ENCODE data around the gene NCOA1.

The NCOA1 gene

DNA sequence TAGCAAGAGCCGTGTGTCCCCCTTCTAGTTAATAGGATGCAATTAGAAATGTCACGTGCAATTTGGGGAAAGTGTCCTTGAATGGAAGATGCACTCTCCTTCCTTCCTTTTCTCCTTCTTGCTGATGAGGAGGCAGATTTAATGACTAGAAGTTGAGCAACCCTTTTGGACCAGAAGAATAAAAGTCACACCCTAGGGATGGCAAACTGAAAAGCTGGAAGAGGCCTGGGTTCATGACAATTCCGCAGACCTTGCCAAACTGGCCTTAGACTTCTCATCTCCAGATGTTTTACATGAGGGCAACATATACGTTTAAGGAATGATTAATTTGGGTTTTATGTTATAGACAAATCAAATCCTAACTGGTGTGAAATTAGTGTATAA is 38.6 kb upstream of the NCOA1 start:
- Histone ChIP-seq H3K4me2 (ENCODE audit: insufficient read depth, low read length, poor library complexity, severe bottlenecking) (no peak overlapping the region), H2BK5ac (ENCODE audit: low read length) (no peak overlapping the region), H4K91ac (ENCODE audit: low read depth, low read length, poor library complexity) (no peak overlapping the region), H2AFZ (ENCODE audit: low read length) (no peak overlapping the region), H2AK5ac (ENCODE audit: low read depth, low read length) (no peak overlapping the region), H3K4me1 (ENCODE audit: control insufficient read depth in 2 of 2, insufficient read depth in 1 of 2, low read depth in 1 of 2, low read length in 2 of 2) (peaks cover 0 to 3% of the 10 kb centered on the region in 2 donors), H3K36me3 (replicated peaks in 1 of 2; ENCODE audit: control insufficient read depth in 2 of 2, insufficient read depth in 2 of 2, low read length in 2 of 2) (no peaks in the 10 kb centered on the region), H3K4me3 (ENCODE audit: low read length in 2 of 2) (no peak overlapping the region), H3K9ac (ENCODE audit: low read depth, low read length, poor library complexity) (no peak overlapping the region), H3K23ac (ENCODE audit: low read depth, low read length, poor library complexity) (no peak overlapping the region), H3K4ac (ENCODE audit: low read length) (no peak overlapping the region), H3K14ac (ENCODE audit: low read length) (no peak overlapping the region), H4K8ac (ENCODE audit: low read depth, low read length) (no peak overlapping the region), H3K79me1 (ENCODE audit: low read depth, low read length) (no peaks in the 10 kb centered on the region), H2BK12ac (ENCODE audit: low read length) (no peak overlapping the region), H3K27ac (replicated peaks; ENCODE audit: low read length) (no peak overlapping the region), H3K18ac (ENCODE audit: low read length) (no peak overlapping the region), H2BK15ac (ENCODE audit: low read length) (no peak overlapping the region), H2BK120ac (ENCODE audit: low read depth, low read length) (no peak overlapping the region), H3K27me3 (ENCODE audit: control insufficient read depth in 3 of 3, insufficient read depth in 3 of 3, low read depth in 1 of 3, low read length in 3 of 3) (peaks cover 0 to 5% (median 2%) of the 10 kb centered on the region in 3 experiments), H3K9me3 (replicated peaks in 1 of 2; ENCODE audit: control insufficient read depth in 2 of 2, insufficient read depth in 1 of 2, low read depth in 1 of 2, low read length in 2 of 2) (peaks cover 4 to 15% of the 10 kb centered on the region in 2 donors)
- no CpG with 5 or more reads among the region's 4 CpGs for WGBS, 2 donors (ENCODE audit: extremely low coverage in 2 of 2, insufficient read length in 2 of 2, insufficient replicate concordance in 1 of 2)
- DNase-seq (ENCODE audit: low spot score), result no peak

DNA sequence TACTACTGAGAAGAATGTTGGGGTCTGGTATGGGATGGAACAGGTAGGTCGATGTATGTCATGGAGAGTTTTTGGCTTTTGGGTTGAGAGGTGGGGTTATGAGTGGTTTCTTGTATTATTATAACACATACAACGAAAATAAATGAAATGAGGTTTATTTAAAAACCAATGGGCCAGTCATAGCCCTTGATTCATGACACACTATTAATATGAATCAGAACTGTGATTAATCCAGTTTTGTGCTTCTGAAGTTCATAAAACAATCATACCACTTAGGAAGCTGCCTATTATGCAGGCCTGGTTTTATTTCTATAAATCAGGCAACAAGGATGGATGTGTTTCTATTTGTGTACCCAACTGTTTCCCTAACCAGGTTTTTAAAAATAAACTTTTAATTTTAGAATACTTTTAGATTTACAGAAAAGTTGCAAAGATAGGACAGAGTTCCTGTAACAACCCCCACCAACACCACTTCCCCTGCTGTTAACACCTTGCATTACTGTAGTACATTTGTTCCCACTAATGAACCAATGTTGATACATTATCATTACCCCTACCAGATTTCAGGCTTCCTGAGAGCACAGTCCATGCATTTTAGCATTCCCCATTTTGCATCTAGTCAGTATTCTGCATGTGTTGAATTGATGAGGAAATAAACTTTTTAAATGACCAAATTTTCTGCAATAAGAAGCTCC is 37.5 kb upstream of the NCOA1 start:
- H3K36me3 ChIP-seq (replicated peaks in 1 of 2; ENCODE audit: control insufficient read depth in 2 of 2, insufficient read depth in 2 of 2, low read length in 2 of 2), result no peaks in the 10 kb centered on the region
- H4K8ac ChIP-seq (ENCODE audit: low read depth, low read length), result no peak overlapping the region
- H2BK5ac ChIP-seq (ENCODE audit: low read length), result no peak overlapping the region
- no peak overlapping the region for H3K23ac ChIP-seq (ENCODE audit: low read depth, low read length, poor library complexity)
- no peak overlapping the region for H3K4me3 ChIP-seq (ENCODE audit: low read length in 2 of 2)
- no peak overlapping the region for H3K9ac ChIP-seq (ENCODE audit: low read depth, low read length, poor library complexity)
- DNase-seq (ENCODE audit: low spot score), result no peak
- H3K27ac ChIP-seq (replicated peaks; ENCODE audit: low read length), result no peak overlapping the region
- H2AK5ac ChIP-seq (ENCODE audit: low read depth, low read length), result no peak overlapping the region
- peaks cover 0 to 3% of the 10 kb centered on the region in 2 donors for H3K4me1 ChIP-seq (ENCODE audit: control insufficient read depth in 2 of 2, insufficient read depth in 1 of 2, low read depth in 1 of 2, low read length in 2 of 2)
- H3K9me3 ChIP-seq (replicated peaks in 1 of 2; ENCODE audit: control insufficient read depth in 2 of 2, insufficient read depth in 1 of 2, low read depth in 1 of 2, low read length in 2 of 2), result peaks cover 4 to 13% of the 10 kb centered on the region in 2 donors
- H3K27me3 ChIP-seq (ENCODE audit: control insufficient read depth in 3 of 3, insufficient read depth in 3 of 3, low read depth in 1 of 3, low read length in 3 of 3), result peaks cover 0 to 5% (median 2%) of the 10 kb centered on the region in 3 experiments
- no peak overlapping the region for H2BK120ac ChIP-seq (ENCODE audit: low read depth, low read length)
- no peaks in the 10 kb centered on the region for H3K79me1 ChIP-seq (ENCODE audit: low read depth, low read length)
- no peak overlapping the region for H3K4ac ChIP-seq (ENCODE audit: low read length)
- no peak overlapping the region for H2BK12ac ChIP-seq (ENCODE audit: low read length)
- no peak overlapping the region for H4K91ac ChIP-seq (ENCODE audit: low read depth, low read length, poor library complexity)
- no peak overlapping the region for H3K14ac ChIP-seq (ENCODE audit: low read length)
- no CpG with 5 or more reads among the region's 2 CpGs for WGBS, 2 donors (ENCODE audit: extremely low coverage in 2 of 2, insufficient read length in 2 of 2, insufficient replicate concordance in 1 of 2)
- H2AFZ ChIP-seq (ENCODE audit: low read length), result no peak overlapping the region
- no peak overlapping the region for H3K4me2 ChIP-seq (ENCODE audit: insufficient read depth, low read length, poor library complexity, severe bottlenecking)
- no peak overlapping the region for H3K18ac ChIP-seq (ENCODE audit: low read length)
- H2BK15ac ChIP-seq (ENCODE audit: low read length), result no peak overlapping the region

DNA sequence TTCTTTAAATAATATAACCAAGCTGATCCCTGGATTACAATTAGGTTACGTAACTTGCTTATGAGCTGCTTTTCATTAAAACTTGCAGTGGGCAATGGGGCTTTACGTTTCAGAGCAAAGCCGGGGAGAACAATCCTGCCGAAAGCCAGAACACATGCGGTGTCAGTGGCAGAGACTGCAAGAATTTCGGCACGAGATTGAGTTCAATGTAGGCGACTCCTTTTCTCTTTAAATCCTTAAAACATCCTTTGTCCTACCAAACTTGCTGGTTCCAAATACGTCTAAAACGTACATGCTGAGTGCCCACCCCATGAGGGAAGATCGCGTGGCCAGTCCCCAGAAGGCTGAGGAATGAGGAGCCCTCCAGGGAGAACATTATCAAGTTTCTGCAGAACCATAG is 36.8 kb upstream of the NCOA1 start:
- Histone ChIP-seq H3K4me1 (ENCODE audit: control insufficient read depth in 2 of 2, insufficient read depth in 1 of 2, low read depth in 1 of 2, low read length in 2 of 2) (peaks cover 3 to 4% of the 10 kb centered on the region in 2 donors), H3K23ac (ENCODE audit: low read depth, low read length, poor library complexity) (no peak overlapping the region), H2BK12ac (ENCODE audit: low read length) (no peak overlapping the region), H3K9me3 (replicated peaks in 1 of 2; ENCODE audit: control insufficient read depth in 2 of 2, insufficient read depth in 1 of 2, low read depth in 1 of 2, low read length in 2 of 2) (peaks cover 2 to 7% of the 10 kb centered on the region in 2 donors), H2AFZ (ENCODE audit: low read length) (peak overlapping the region; percentile 70), H3K27ac (replicated peaks; ENCODE audit: low read length) (no peak overlapping the region), H2BK120ac (ENCODE audit: low read depth, low read length) (no peak overlapping the region), H4K8ac (ENCODE audit: low read depth, low read length) (no peak overlapping the region), H3K4me2 (ENCODE audit: insufficient read depth, low read length, poor library complexity, severe bottlenecking) (no peak overlapping the region), H3K36me3 (replicated peaks in 1 of 2; ENCODE audit: control insufficient read depth in 2 of 2, insufficient read depth in 2 of 2, low read length in 2 of 2) (no peaks in the 10 kb centered on the region), H3K18ac (ENCODE audit: low read length) (peak overlapping the region; percentile 57), H3K4me3 (ENCODE audit: low read length in 2 of 2) (no peak overlapping the region), H3K27me3 (ENCODE audit: control insufficient read depth in 3 of 3, insufficient read depth in 3 of 3, low read depth in 1 of 3, low read length in 3 of 3) (peaks cover 0 to 5% (median 2%) of the 10 kb centered on the region in 3 experiments), H2BK5ac (ENCODE audit: low read length) (no peak overlapping the region), H3K79me1 (ENCODE audit: low read depth, low read length) (no peaks in the 10 kb centered on the region), H2AK5ac (ENCODE audit: low read depth, low read length) (no peak overlapping the region), H3K4ac (ENCODE audit: low read length) (no peak overlapping the region), H2BK15ac (ENCODE audit: low read length) (no peak overlapping the region), H4K91ac (ENCODE audit: low read depth, low read length, poor library complexity) (no peak overlapping the region), H3K14ac (ENCODE audit: low read length) (no peak overlapping the region), H3K9ac (ENCODE audit: low read depth, low read length, poor library complexity) (no peak overlapping the region)
- no CpG with 5 or more reads among the region's 12 CpGs for WGBS, 2 donors (ENCODE audit: extremely low coverage in 2 of 2, insufficient read length in 2 of 2, insufficient replicate concordance in 1 of 2)
- DNase-seq (ENCODE audit: low spot score), result no peak

DNA sequence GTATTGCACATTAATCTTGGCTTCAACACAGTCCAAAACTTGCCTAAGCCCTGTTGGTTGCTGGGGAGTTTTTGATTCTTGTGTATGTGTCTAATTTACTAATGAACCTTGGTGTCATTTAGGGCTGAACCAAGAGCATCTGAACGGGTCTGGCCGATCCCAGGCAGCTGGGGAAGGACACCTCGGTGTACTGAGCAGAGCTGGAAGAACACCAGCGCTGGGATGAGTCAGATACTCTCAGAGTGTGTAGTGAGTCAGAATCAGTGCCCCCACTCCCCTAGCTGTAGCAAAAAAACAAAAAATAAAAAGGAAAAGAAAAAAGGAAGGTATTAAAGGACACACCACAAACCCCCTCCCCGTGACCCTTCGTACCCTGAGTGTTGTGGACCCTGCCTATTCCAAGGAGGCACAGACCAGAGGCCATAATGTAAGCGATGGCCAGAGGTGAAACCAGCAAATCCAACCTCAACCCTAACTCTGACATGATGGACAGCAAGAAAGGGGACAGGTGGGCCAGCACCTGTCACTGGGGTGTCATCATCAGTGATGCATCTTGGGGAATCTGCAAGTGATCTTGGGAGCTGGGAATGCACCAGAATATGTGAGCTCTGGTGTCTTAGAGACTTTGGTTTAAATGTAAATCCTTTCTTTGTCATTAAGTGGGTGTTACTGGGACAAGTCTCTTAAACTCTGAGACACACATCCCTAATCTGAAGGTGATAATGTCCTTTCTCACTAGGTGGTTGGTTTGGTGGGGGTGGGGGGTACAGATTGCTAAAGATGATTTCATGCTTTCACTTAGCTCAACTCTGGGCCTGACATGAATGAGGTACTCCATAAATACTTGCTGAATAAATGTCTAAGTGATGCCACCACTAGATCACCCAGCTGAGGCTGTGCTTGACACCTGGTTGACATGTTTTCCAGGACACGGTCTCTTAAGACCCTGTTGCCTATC is 34.2 kb upstream of the NCOA1 start:
- H3K4me1 ChIP-seq (ENCODE audit: control insufficient read depth in 2 of 2, insufficient read depth in 1 of 2, low read depth in 1 of 2, low read length in 2 of 2), result peaks cover 4 to 11% of the 10 kb centered on the region in 2 donors
- no peak overlapping the region for H3K4ac ChIP-seq (ENCODE audit: low read length)
- no peak overlapping the region for H3K27ac ChIP-seq (replicated peaks; ENCODE audit: low read length)
- no peak overlapping the region for H4K91ac ChIP-seq (ENCODE audit: low read depth, low read length, poor library complexity)
- H2BK5ac ChIP-seq (ENCODE audit: low read length), result no peak overlapping the region
- H3K27me3 ChIP-seq (ENCODE audit: control insufficient read depth in 3 of 3, insufficient read depth in 3 of 3, low read depth in 1 of 3, low read length in 3 of 3), result peaks cover 0 to 5% (median 0%) of the 10 kb centered on the region in 3 experiments
- no peak overlapping the region for H2BK12ac ChIP-seq (ENCODE audit: low read length)
- no peak overlapping the region for H3K18ac ChIP-seq (ENCODE audit: low read length)
- no peaks in the 10 kb centered on the region for H3K9me3 ChIP-seq (replicated peaks in 1 of 2; ENCODE audit: control insufficient read depth in 2 of 2, insufficient read depth in 1 of 2, low read depth in 1 of 2, low read length in 2 of 2)
- H2BK15ac ChIP-seq (ENCODE audit: low read length), result no peak overlapping the region
- no peak overlapping the region for H3K4me3 ChIP-seq (ENCODE audit: low read length in 2 of 2)
- no peaks in the 10 kb centered on the region for H3K36me3 ChIP-seq (replicated peaks in 1 of 2; ENCODE audit: control insufficient read depth in 2 of 2, insufficient read depth in 2 of 2, low read length in 2 of 2)
- WGBS, 2 donors (ENCODE audit: extremely low coverage in 2 of 2, insufficient read length in 2 of 2, insufficient replicate concordance in 1 of 2), result no CpG with 5 or more reads among the region's 8 CpGs
- no peak overlapping the region for H3K9ac ChIP-seq (ENCODE audit: low read depth, low read length, poor library complexity)
- peak overlapping the region; percentile 15 for H2AFZ ChIP-seq (ENCODE audit: low read length)
- H2AK5ac ChIP-seq (ENCODE audit: low read depth, low read length), result no peak overlapping the region
- H3K23ac ChIP-seq (ENCODE audit: low read depth, low read length, poor library complexity), result no peak overlapping the region
- no peaks in the 10 kb centered on the region for H3K79me1 ChIP-seq (ENCODE audit: low read depth, low read length)
- DNase-seq (ENCODE audit: low spot score), result no peak
- no peak overlapping the region for H3K4me2 ChIP-seq (ENCODE audit: insufficient read depth, low read length, poor library complexity, severe bottlenecking)
- H2BK120ac ChIP-seq (ENCODE audit: low read depth, low read length), result no peak overlapping the region
- H3K14ac ChIP-seq (ENCODE audit: low read length), result no peak overlapping the region
- no peak overlapping the region for H4K8ac ChIP-seq (ENCODE audit: low read depth, low read length)
